ENCODE measurements around the gene SIX5.

DNA sequence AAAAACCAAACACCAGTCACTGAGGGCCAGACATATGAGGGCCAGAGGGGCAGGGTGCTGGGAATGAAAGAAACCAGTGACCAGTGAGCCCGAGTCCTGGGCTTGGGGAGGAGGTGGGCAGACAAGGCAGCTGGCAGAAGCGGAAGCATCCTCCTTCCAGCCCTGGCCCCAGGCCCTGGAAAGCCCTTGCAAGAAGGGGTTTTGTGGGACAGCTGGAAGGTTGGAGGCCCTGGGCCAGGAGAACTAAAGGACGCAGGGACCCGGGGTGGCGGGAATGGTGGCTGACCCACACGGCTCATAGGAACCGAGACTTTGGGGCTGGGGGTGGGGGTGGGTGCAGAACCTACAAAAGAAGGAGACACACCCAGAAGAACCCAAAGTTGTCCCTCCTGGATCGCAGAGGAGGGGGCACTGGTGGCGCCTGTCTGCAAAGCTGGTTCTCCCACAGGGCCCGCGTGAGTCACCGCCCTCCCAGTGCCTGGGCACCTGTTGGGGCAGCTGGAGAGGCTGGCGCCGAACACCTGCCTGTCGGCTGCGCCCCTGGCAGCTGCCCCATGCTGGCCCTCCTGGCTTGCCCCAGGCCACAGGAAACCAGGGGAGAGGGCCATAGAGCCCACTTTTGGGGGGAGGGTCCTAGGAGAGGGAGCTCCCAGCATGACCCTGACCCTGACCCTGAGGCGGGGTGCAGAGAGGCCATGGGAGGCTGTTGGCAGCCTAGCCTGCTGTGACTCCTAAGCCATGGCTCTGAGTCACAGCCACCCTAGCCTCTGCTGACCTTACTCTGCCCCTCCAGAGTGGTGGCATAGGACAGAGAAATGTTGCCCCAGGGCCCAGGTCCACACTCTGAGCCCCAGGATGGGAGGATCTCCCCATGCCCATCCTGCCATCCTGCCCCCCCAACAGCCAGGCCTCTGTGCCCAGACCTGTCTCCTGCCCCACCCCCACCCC lies 12.4 kb upstream of the SIX5 start:
- TF ChIP-seq, protein P1, sequence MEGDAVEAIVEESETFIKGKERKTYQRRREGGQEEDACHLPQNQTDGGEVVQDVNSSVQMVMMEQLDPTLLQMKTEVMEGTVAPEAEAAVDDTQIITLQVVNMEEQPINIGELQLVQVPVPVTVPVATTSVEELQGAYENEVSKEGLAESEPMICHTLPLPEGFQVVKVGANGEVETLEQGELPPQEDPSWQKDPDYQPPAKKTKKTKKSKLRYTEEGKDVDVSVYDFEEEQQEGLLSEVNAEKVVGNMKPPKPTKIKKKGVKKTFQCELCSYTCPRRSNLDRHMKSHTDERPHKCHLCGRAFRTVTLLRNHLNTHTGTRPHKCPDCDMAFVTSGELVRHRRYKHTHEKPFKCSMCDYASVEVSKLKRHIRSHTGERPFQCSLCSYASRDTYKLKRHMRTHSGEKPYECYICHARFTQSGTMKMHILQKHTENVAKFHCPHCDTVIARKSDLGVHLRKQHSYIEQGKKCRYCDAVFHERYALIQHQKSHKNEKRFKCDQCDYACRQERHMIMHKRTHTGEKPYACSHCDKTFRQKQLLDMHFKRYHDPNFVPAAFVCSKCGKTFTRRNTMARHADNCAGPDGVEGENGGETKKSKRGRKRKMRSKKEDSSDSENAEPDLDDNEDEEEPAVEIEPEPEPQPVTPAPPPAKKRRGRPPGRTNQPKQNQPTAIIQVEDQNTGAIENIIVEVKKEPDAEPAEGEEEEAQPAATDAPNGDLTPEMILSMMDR (IDR thresholded peaks at IDR 0.05; ENCODE audit: low read depth, low read length) = no peak
- TF ChIP-seq POLR2A (IDR thresholded peaks at IDR 0.05; ENCODE audit: extremely low read depth, insufficient read length) = no peak
